Stimulated activated CD8-positive, alpha-beta memory T cell treated with anti-CD3 and anti-CD28 coated beads, Interleukin-12 subunit alpha, Interleukin-12 subunit beta, amount 100 ng/mL, for 1 hour (primary cell): ENCODE data around the gene BOLA1.
A peak's percentile ranks its signal among the peaks of the same experiment; 100 is the strongest.
"Not testable (repeated sequence)": the region's sequence is repeated elsewhere in the genome, so short reads cannot be mapped to it uniquely, and the experiment has no call there.

Source experiments
- DNase-seq: peaks from one replicate; pipeline ENCODE4 v3.0.0-alpha.2; 2020; ENCODE audit warnings: low read depth

Gene BOLA1

DNA sequence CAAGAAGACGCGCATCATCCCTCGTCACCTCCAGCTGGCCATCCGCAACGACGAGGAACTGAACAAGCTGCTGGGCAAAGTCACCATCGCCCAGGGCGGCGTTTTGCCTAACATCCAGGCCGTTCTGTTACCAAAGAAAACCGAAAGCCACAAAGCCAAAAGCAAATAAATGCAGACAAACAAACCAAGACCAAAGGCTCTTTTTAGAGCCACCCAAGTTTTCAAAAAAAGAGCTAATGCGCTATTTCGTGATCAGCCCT, 12.2 kb upstream of the BOLA1 start:
- not testable (repeated sequence) for DNase-seq

DNA sequence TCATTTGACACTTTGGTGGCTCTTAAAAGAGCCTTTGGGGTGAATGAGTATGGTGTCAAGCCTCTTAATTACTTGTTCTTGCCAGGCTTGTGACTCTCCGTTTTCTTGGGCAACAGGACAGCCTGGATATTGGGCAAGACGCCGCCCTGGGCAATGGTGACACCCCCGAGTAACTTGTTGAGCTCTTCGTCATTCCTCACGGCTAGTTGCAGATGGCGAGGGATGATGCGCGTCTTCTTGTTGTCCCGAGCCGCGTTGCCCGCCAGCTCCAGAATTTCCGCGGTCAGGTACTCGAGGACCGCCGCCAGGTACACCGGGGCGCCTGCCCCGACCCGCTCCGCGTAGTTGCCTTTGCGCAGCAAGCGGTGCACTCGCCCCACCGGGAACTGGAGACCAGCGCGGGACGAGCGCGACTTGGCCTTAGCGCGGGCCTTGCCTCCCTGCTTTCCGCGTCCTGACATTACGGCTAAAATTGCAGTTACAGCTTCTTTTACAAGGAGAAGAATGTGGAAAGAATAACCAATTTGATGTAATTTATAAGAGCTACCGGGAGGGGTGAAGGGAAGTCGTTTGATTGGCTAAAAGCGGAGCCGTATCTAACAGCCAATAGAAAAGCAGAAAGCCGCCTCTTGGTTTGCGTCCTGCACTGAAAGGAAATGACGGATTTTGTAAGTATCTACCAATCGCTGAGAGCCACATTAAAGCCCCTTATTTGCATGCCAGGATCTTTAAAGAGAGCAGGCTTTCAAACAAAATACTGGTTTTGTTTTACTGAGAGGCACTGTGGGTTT, 11.7 kb upstream of the BOLA1 start:
- DNase-seq: peak; percentile 54

DNA sequence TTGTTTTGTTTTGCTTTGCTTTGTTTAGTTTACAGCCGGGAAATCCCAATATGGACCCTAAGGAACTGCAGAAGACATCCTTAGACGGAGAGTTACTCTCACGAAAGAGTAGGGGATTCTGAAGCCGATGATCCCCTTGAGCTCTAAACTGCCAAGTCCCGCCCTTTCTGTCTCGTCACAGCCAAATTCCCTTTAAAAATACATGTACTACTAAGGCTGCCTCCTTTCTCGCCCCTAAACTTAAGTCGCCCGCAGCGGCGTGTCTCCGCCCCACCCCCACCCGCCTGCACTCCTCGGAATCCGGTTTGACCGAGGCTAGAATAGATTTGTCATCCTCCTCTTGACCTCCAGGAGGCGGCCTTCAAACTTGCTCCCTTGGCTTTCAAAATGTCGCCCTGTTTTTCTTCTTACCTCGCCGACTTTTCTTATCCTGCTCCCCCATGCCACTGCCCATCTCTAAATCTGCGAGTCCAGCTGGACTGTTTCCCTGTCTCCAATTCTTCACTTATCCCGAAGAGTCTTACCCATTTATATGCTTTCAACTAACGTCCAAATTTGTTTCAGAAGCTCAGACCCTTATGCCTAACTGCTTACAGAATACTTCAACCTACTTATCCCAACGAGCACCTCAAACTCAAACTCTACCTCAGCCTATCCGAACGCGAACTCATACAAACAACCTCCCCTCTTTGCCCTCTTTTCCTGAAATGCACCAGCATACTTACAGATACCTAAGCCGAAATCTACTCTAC, 10.9 kb upstream of the BOLA1 start:
- DNase-seq: peak; percentile 42

DNA sequence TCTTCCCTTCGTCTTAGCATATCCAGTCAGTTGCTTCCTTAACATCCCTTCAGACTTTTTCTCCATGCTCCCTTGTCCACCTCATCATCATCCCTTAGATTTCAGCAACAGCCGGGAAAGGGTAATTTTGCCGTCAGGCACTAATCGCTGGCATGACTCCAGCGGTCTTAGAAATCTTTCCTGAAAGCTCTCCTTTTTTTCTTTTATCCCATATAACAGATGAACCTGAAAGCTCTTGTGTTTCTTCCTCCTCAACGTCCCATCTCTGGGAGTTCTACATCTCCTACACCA, 10.4 kb upstream of the BOLA1 start:
- DNase-seq: no peak

DNA sequence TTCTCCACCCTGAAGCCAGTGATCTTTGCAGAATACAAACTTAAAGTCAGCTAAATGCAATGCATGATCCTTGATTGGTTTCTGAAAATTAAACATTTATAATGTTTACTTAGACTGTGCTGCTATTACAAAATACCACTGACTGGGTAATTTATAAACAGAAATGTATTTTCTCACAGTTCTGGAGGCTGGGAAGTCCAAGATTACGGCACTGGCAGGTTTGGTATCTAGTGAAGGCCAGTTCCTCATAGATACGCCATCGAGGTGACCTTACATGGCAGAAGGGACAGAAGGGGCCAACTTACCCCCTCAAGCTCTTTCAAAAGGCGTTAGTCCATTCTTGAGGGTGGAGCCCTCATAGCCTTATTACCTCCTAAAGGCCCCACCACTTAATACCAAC, 2.8 kb upstream of the BOLA1 start:
- DNase-seq: no peak

DNA sequence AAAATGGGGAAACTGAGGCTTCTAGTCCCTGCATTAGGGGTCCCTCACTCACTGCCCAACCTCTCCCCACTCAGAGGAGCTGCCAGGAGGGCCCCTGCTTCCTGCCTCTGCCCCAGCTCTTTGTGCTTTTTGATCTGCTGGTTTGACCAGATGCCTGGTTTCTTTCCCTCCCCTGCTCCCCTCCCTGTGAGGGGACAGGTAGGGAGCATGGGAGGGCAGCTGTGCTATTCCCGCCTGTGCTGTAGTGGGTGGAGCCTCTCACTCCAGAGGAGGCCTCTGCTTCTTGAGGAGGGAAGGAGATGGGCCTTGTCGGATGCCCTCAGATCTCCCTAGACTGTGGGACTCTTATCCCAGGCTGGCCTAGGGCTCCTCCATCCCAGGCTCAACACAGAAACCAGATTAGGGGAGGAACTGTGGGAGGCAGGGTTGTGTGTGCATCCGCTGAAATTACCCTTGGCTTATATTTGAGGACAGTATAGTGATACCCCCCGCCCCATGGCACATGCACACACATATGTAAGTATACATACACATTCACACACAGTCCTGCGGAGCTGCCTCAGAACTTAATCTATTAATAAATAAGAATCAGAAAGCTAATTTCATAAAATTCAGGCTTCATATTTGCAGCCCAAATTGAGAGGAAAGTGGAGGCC, 4.6 kb downstream of the BOLA1 start:
- no peak for DNase-seq

DNA sequence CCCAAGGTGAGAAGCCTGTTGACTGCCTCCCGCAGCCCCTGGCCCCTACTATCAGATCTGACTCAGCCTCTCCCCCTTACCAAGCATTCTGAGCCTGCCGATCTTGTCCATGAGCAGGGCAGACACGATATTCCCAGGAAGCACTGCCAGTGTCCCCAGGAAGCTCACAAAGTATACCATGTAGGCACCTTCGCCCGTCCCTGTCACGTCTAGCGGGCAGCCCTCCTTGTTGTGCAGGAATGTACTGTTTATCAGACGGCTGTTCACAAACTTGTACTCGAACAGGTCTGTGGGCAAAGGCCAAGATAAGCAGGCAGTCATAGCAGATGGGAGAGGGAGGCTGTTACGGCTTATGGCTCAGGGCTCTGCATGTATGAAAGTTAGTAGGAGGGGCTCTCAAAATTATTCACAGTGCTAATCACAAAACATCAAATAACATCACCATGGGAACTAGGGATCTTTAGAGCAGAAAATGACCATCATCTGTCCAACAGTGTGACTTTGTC, 7.3 kb downstream of the BOLA1 start:
- no peak for DNase-seq

DNA sequence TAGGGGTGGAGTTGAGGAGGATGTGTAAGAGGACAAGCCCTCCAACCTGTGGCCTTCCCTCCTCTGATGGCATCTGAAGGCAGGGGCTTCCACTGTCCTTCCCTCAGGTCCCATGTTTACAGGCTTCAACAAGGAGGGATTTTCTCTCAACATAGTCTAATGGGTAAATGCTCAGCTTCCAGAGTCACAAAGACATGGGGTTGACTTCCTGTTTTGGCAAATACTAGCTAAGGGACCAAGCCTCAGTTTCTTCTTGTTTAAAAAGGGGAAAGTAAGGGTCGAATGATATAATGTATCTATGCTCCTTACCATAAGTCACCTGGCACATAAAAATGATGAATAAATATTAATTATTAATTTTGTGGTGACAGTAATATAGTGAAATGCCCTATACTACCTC, 15.2 kb downstream of the BOLA1 start:
- DNase-seq: no peak

DNA sequence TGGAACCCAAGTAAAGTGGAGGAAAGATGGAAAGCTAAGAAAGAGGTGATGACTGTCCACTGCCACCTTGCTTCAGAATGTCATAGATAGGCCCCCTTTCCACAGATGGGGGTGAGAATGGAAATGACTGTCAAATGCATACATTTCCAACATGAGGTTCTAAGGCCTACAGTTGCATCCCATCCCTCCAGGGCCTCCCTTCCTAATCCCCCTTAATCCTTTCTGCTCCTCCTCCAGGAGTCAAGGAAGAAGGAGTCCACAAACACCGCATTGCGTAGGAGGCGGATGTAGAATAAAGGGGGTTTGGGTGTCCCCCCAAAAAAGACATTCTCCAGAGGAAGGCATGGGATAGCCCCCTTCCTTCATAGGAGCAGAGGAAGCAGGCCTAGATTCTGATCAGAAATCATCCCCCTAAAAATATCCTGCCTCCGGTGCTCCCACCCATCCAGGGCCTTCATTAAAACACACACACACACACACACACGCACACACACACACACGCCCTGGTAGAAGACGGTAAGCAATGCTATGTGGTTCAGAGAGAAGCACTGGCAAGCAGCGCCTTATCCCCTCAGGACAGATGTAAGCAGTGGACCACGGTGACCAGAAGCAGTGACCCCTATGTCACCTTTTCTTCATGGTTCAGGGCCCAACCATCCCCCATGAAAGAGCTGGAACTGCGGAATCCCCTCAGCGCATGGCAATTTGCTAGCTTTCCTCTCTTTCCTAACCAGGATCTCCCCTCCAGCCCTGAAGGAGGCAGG, 16.2 kb downstream of the BOLA1 start:
- no peak for DNase-seq

DNA sequence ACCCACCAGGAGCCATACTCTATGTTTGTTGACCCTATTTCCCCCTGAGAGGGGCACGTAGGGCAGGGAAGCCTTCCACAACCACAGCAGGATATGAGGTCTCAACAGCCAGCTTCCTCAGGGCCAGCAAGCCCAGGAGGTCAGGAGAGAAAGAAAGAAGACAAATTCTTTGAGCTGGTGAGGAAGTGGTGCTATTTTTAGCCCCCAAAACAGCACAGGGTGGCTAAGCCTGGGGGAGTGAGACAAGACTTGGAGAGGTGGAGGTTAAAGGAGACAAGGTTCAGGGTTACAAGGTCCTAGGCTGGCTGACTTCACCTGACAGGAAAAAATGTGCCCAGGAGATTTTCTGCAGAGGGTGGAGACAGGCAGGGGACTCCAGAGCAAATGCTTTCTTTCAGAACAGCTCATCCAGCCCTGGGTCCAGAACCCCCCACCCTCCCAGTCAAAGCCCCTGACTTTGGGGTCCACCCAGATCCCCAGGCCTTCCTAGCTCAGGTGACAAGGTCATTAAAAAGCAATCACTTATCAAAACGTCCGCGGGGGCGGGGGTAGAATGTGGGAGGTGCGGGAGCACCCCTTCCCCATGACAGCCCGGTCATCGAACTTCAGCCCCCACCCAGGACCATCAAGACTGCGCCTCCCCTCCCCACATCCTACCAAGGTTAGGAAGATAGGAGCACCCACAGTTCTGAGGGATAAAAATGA, 17.0 kb downstream of the BOLA1 start:
- DNase-seq: no peak

DNA sequence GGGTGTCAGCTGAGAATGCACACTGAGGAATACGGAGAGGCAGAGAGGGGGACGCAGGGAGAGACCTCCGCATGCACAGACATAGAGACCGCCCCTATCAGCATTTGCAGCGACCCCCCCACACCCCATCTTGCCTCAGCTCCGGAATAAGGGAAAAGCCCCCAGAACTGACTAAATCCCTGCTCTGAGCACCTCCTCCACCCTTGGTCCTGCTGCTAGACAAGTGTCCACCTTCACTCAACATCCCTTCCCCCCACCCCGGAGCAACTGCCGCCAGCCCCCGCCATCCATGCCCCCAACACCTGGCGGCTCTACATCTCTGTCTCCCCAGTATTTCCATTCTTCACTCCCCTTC, 17.5 kb downstream of the BOLA1 start:
- no peak for DNase-seq

DNA sequence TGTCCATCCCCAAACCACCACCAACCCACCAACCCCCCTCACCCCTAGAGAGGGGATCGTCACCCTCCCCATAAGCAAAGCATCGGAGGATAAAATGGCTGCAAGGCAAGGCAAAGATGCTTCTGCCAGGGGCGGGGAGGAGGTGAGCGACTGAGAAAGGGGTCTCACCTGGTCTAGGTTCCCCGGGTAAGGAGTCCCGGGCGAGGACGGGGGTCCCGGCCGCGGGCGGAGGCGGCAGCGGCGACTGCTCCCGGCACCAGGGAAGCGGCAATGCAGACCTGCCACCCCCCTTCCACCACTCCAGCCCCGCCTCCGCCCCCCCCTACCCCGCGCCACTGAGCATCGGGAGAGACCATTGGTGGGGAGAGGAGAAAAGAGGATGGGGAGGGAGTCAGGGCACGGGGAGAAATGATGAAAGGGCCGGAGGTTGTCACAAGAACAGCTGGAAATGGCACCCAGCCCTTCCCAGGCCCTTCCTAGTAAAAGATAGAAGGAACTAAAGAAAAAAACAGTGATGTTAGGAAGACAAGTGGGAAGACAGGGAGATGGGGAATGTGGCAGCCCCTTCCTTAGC, 18.3 kb downstream of the BOLA1 start, which contains the start of gene SV2A:
Gene SV2A, minus strand, starts transcription at position 274 of the 574 bp plus-strand sequence. CDS start 4,004 bp downstream, outside the sequence.
- peak; percentile 18 for DNase-seq

DNA sequence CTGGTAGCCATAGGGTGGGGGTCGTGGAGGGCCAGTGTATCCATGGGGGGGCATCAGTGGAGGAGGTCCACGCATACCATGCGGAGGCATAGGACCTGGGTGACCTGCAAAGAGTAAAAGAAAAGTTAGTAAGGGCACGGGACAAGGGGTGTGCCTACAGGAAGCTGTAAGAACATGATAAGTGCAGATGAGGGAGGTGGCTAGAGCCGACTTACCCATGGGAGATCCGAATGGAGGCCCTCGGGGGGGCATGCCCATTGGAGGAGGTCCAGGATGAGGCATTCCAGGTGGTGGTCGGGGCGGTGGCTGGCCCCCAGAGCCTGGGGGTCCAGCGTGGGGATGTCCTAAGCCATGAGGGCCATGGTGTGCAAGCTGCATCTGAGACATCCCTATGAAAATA, 24.3 kb downstream of the BOLA1 start:
- no peak for DNase-seq

DNA sequence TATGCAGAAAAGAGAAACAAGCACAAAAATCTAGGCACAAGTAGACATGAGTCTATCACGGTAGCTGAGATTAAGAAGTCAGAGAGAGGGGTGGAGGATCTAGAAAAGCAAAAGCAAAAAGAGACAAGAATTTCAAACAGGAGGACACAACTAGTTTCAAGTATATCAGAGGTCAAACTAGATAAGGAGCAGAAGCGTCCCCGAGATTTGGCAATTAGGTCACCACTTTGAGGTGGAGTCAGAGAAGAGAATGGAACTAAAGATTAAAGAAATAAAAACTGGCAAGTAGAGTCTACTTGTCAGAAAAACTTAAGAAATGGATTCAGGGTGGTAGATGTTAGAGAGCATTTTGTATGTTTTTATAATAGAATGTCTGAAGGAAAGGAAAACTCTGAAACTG, 26.0 kb downstream of the BOLA1 start:
- no peak for DNase-seq

DNA sequence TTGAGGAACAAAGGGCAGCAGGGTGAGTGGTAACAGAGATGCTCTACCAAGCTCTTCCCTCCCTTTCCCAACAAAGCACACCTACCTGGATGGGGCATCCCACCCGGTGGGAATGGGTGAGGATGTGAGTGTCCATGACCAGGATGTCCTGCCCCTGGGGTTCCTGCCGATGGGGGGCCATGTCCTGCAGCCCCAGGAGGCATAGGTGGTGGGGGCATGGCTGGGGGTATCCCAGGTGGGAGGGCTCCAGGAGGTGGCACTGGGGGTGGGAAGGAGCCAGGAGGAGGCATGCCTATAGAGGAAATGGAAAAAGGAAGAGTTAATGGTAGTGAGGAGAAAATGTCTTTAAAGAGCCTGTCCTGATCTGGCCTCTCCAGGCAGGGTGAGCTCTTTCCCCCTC, 26.4 kb downstream of the BOLA1 start:
- no peak for DNase-seq

DNA sequence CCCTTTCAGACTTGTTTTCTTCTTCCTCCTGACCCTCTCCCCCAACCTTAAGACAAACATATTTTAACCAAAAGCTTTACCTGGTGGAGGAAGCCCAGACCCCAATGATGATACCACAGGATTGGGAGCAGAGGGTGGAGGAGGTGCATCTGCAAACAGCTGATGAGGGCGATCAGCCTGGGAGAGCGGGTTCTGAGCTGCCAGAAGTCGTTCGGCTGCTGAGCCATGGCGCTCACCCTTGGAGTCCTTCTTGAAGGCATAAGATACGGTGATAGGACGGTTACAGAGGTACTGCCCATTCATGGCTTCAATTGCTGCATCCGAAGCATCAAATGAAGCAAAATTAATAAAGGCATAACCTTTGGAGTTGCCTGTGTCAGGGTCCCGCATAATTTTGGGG, 26.9 kb downstream of the BOLA1 start:
- DNase-seq: no peak

DNA sequence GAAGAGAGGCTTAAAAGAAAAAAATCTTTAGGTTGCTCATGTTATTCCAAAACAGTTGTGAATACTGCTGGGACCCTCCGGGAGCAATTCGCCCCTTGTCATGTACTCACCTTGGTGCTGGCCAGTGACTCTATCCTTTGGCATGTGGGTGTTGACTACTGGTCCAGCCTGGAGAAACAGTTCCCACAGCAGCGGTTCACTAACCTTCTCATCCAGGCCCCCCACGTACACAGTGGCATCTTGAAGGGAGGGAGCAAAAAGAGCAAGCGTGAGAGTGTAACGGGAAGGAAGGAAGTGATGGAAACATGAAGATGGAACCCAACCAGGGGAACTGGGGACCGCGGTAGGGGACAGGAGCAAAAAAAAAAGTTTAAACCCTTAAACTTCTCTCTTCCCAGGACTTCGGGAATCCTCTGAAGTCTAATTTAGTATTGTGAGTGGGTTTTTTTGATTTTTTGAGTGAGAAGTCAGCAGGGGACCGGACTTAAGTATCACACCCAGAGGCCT, 27.7 kb downstream of the BOLA1 start:
- DNase-seq: no peak

DNA sequence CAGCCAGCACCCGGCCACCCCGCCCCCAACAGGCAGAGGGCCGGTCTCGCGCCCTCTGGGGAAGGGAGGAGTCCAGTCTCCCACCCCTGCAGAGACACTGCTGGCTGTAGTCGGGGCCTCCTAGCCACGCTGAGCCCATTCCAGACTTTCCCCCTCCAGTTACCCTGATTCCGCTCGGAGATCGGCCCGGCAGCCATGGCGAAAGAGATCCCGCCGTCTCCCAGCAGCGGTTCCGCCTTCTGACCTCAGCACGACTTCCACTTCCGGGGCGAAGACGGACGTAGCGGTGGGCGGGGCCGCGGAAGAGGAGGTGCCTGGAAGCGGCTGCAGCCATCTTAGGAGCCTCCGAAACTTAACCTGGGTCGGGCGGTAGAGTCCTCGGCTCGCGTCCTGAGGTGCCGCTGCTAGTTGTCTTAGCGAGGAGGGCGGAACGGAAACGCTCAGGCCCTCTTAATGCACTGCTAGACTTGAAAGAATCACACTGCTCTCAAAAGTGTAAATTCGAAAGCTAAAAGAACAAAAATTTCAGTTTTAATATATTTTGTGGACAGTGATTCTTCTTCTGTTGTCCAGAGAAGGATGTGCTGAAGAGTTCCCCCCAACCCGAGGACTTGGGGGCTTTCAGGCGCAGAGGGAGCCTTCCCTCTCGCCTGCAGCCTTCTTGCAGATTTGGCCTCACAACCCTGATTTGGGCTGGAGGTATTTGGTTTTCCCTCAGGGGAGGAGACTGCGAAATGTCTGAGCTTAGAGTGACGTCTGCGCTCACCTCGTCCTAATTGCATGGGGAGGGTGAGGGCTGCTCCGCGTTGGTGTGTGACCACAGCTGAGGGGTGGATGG, 28.4 kb downstream of the BOLA1 start, which contains the start of gene SF3B4:
Gene SF3B4, minus strand, starts transcription at position 241 of the 838 bp plus-strand sequence. Its CDS starts 44 bp downstream, at position 197.
- peak; percentile 93 for DNase-seq

DNA sequence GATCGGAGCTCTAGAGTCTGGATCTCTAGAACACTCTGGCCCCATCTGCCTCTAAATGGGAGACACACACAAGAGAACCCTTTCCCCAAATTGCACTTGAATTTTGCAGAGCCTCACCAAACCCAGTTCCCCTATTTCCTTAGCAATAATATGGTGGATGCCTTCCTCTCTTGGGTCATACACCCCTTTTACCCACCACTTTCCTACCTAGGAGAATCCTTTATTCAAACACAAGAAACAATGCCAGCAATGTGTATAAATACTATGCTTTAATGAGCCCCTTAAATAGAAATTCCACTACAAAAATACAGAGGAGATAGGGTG, 29.0 kb downstream of the BOLA1 start:
- no peak for DNase-seq

DNA sequence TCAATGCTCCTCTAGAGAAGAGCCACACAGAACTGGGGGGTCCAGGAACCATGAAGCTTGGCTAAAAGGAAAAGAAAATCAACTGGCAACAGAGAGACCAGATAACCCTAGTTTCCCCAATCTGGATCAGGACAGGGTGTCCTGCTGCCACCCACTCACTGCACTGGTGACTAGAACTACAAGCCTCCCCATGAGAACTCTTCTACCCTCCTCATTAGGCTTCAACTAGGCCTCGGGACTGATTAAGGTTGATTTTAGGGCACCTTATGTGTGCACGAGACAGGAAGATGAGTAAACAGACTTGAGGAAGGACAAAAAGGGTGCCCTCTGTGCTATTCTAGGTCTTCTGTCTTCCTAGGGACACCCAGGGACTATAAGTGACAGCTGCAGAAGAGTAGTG, 30.5 kb downstream of the BOLA1 start:
- no peak for DNase-seq
